Vagina (tissue), 2 donors: ENCODE measurements around the gene ASTN2. TPM values are rescaled to one million over a fixed set of nuclear protein-coding genes. Genes with fewer than 3 reads are reported as not detected.
"Not testable (repeated sequence)": the region's sequence is repeated elsewhere in the genome, so short reads cannot be mapped to it uniquely, and the experiment has no call there.

Source experiments
- DNase-seq, 2 donors: peaks; one replicate each; pipeline ENCODE4 v3.0.0-alpha.2; 2017; ENCODE audit errors: extremely low spot score in 2 of 2
- H3K27ac ChIP-seq: fragments of 200-600 bp; sonication (generic); one replicate; pipeline ENCODE4 v1.5.1; 2019
- H3K27me3 ChIP-seq: fragments of 200-600 bp; sonication (generic); one replicate; pipeline ENCODE4 v1.5.1; 2019
- H3K36me3 ChIP-seq, 2 donors: fragments of 200-600 bp; sonication (generic); one replicate each; pipeline ENCODE4 v1.5.1; 2017 to 2019
- H3K4me1 ChIP-seq: fragments of 200-600 bp; sonication (generic); one replicate; pipeline ENCODE4 v1.5.1; 2019
- H3K4me3 ChIP-seq, 2 donors: fragments of 200-600 bp; sonication (generic); 1 replicate in 1 of 2; 2 replicates in 1 of 2; pipeline ENCODE4 v1.5.1; 2016 to 2019
- H3K9me3 ChIP-seq: fragments of 200-600 bp; sonication (generic); one replicate; pipeline ENCODE4 v1.5.1; 2019
- POLR2A ChIP-seq, 2 donors: fragments of 450-650 bp; IDR thresholded peaks; one replicate each; pipeline ENCODE4 v1.6.1; 2017; ENCODE audit warnings: antibody characterized with exemption in 2 of 2, mild to moderate bottlenecking in 2 of 2, moderate library complexity in 2 of 2
- POLR2AphosphoS5 ChIP-seq, 2 donors: sonication (generic); formaldehyde crosslinking; IDR thresholded peaks; one replicate each; pipeline ENCODE4 v1.9.0; 2017; ENCODE audit warnings: antibody characterized with exemption in 2 of 2, mild to moderate bottlenecking in 2 of 2, low read depth in 1 of 2; ENCODE audit not compliant: insufficient read depth in 1 of 2
- intact Hi-C: fragments of 100-400 bp; cut with DNase I; formaldehyde crosslinking; loops from one replicate; pipeline ENCODE4 v1.15.1; 2023
- total RNA-seq: library from RNA; depleted of rRNA; stranded (reverse); fragments of >200 nt; gene quantifications from one replicate; pipeline ENCODE4 v1.2.3, GENCODE V29; 2016
- TF ChIP-seq, protein P1 (sequence below), 3 experiments: fragments of 450-650 bp in 2 of 3; fragments of 200-600 bp in 1 of 3; sonication (generic) in 1 of 3; IDR thresholded peaks; one replicate each; pipeline ENCODE4 v1.5.1; 2017 to 2019; ENCODE audit warnings: antibody characterized with exemption in 3 of 3, mild to moderate bottlenecking in 2 of 3, moderate library complexity in 2 of 3

The ASTN2 gene
- total RNA-seq, 1 donor from 2014 or later: 4.4 TPM

DNA sequence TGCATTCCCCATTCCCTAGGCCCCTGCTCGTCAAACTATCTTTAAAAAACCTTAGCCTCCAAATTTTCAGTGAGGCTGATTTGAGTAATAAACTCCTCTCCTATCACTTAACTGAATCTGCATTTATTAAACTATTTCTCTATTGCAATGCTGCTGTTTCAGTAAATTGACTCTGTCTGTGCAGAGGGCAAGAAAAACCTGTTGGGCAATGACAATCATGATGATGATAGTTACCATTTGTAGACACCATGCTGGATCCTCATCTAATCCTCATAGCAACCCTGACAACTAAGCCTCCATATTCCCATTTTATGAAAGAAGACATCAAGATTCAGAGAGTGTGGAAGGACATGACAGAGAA is 514.9 kb downstream of the ASTN2 start:
- no peak for TF ChIP-seq POLR2A (IDR thresholded peaks at IDR 0.05)
- Histone ChIP-seq H3K36me3 (no peaks in the 10 kb centered on the region), H3K9me3 (no peaks in the 10 kb centered on the region), H3K27me3 (no peaks in the 10 kb centered on the region), H3K4me3 (no peak overlapping the region), H3K27ac (no peak overlapping the region), H3K4me1 (no peaks in the 10 kb centered on the region)
- no peak for DNase-seq
- intact Hi-C loops: no loop called here

DNA sequence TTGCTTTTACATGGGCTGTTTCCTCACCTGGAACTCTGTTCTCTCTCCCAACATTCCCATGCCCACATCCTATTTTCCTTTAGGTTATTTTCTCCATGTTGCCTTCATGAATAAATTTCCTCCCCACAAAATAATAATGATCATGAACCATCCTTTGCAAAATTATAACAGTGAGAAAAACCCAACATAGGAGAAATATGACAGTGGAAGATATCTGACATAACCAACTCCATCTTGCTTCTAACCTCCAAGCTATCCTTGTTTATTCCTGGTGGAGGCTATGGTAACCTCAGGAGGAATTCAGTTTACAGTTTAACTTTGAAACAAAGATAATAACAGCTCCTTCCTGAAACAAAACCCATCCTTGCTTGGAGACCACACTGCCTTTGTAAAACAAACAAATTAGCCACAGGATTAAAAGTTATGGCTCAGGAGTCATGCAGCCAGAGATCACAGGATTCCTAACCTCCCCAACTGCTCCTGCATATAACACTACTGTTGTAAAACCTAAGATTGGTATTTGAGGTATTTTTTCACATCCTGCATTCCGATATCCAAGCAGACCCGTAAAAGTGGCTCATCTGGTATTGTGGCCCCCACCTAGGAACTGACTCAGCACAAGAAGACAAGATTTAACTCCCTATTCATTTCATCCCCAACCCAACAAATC is 515.4 kb downstream of the ASTN2 start:
- DNase-seq: no peak
- Histone ChIP-seq H3K27ac (no peak overlapping the region), H3K9me3 (no peaks in the 10 kb centered on the region), H3K4me1 (no peaks in the 10 kb centered on the region), H3K27me3 (no peaks in the 10 kb centered on the region), H3K4me3 (no peak overlapping the region), H3K36me3 (no peaks in the 10 kb centered on the region)
- intact Hi-C loops: no loop called here
- TF ChIP-seq, protein P1, sequence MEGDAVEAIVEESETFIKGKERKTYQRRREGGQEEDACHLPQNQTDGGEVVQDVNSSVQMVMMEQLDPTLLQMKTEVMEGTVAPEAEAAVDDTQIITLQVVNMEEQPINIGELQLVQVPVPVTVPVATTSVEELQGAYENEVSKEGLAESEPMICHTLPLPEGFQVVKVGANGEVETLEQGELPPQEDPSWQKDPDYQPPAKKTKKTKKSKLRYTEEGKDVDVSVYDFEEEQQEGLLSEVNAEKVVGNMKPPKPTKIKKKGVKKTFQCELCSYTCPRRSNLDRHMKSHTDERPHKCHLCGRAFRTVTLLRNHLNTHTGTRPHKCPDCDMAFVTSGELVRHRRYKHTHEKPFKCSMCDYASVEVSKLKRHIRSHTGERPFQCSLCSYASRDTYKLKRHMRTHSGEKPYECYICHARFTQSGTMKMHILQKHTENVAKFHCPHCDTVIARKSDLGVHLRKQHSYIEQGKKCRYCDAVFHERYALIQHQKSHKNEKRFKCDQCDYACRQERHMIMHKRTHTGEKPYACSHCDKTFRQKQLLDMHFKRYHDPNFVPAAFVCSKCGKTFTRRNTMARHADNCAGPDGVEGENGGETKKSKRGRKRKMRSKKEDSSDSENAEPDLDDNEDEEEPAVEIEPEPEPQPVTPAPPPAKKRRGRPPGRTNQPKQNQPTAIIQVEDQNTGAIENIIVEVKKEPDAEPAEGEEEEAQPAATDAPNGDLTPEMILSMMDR (IDR thresholded peaks at IDR 0.05): no peak

DNA sequence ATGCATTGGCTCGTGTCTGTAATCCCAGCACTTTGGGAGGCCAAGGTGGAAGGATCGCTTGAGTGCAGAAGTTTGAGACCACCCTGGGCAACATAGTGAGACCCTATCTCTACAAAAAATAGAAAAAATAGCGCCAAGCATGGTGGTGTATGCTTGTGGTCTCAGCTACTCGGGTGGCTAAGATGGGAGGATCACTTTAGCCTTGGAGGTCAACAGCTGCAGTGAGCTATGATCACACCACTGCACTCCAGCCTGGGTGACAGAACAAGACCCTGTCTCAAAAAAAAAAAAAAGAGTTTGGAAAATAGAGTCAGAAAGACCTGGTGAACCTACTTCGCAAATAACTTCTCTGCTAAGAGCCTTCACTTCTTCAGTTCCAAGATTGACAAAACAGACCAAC is 516.7 kb downstream of the ASTN2 start:
- H3K9me3 ChIP-seq, H3K36me3 ChIP-seq, H3K27me3 ChIP-seq, intact Hi-C loops, DNase-seq, H3K27ac ChIP-seq, H3K4me3 ChIP-seq, H3K4me1 ChIP-seq: not testable (repeated sequence)

DNA sequence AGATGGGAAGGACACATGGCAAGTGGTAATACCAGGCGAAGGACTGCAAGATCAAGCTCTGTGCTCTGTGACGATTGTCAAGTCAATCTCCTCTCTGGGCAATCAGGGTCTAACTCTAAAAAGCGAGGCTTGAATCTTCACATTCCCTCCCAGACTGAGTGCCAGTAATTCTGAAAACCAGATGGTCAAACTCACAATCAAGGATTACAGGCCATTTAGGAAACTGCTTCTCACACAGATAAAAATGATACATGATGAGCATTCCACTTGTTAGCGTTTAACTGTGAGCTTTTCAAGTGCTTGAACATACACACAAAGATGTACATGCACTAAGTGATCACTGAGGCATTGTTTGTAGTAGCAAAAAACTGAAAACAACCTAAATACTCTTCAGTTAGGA is 517.7 kb downstream of the ASTN2 start:
- Histone ChIP-seq H3K27ac (no peak overlapping the region), H3K36me3 (no peaks in the 10 kb centered on the region), H3K4me1 (no peaks in the 10 kb centered on the region), H3K4me3 (no peak overlapping the region), H3K9me3 (no peaks in the 10 kb centered on the region), H3K27me3 (no peaks in the 10 kb centered on the region)
- TF ChIP-seq POLR2AphosphoS5 (IDR thresholded peaks at IDR 0.05; ENCODE audit: insufficient read depth in 1 of 2, low read depth in 1 of 2) (no peak), POLR2A (IDR thresholded peaks at IDR 0.05) (no peak)
- TF ChIP-seq, protein P1 (IDR thresholded peaks at IDR 0.05): no peak
- no peak for DNase-seq
- intact Hi-C loops: no loop called here

DNA sequence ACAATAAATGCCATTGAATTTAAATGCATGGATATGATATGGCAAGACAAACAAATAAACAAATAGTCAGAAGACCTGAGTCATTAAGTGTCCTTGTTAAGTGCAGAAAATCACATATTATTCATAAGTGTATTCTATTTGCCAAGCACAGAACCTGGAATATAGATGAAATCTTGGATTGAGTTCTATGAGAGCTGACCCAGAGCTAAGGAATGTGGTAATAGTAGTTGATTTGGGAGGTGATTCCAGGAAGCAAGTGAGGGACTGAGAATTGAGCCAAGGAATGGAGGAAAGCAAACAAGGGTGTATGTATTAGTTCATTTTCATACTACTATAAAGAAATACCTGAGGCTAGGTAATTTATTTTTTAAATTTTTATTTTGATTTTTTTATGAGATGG is 518.9 kb downstream of the ASTN2 start:
- Histone ChIP-seq H3K4me1 (no peaks in the 10 kb centered on the region), H3K9me3 (no peaks in the 10 kb centered on the region), H3K4me3 (no peak overlapping the region), H3K27me3 (no peaks in the 10 kb centered on the region), H3K27ac (no peak overlapping the region), H3K36me3 (no peaks in the 10 kb centered on the region)
- intact Hi-C loops: no loop called here
- no peak for DNase-seq
- TF ChIP-seq POLR2AphosphoS5 (IDR thresholded peaks at IDR 0.05; ENCODE audit: insufficient read depth in 1 of 2, low read depth in 1 of 2) (no peak), POLR2A (IDR thresholded peaks at IDR 0.05) (no peak)
- TF ChIP-seq, protein P1 (IDR thresholded peaks at IDR 0.05): no peak

DNA sequence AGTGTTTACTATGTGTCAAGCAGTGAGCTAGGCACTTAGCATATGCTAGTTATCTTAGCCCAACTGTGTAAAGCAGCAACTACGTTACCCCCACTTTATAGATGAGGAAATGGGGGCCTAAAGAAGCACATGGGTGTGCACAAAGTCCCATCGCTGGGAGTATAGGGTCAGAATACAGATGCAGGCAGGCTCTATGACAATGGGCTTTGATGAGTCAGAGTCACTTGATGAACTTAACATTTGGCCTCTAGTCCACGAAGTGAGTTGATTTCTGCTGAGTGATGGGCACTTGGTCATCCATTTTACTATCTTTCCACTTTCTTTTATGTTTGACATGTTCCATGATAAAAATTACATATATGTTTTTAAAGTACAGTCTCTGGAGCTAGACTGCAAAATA is 523.4 kb downstream of the ASTN2 start:
- Histone ChIP-seq H3K27me3 (no peaks in the 10 kb centered on the region), H3K4me1 (no peaks in the 10 kb centered on the region), H3K27ac (no peak overlapping the region), H3K9me3 (no peaks in the 10 kb centered on the region), H3K4me3 (no peak overlapping the region), H3K36me3 (no peaks in the 10 kb centered on the region)
- DNase-seq: no peak
- TF ChIP-seq POLR2AphosphoS5 (IDR thresholded peaks at IDR 0.05; ENCODE audit: insufficient read depth in 1 of 2, low read depth in 1 of 2): no peak
- TF ChIP-seq, protein P1 (IDR thresholded peaks at IDR 0.05): no peak
- no peak for TF ChIP-seq POLR2A (IDR thresholded peaks at IDR 0.05)
- intact Hi-C loops: no loop called here

DNA sequence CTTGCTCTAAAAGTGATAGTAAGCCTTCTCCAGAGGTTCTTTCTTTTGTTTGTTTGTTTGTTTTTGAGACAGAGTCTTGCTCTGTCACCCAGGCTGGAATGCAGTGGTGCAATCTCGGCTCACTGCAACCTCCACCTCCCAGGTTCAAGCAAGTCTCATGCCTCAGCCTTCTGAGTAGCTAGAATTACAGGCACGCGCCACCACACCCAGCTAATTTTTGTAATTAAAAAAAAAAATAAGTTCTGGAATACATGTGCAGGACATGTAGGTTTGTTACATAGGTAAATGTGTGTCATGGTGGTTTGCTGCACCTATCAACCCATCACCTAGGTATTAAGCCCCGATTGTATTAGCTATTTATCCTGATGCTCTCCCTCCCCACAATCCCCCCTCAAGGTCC is 526.4 kb downstream of the ASTN2 start:
- H3K4me3 ChIP-seq, H3K9me3 ChIP-seq, DNase-seq, intact Hi-C loops, H3K27me3 ChIP-seq, H3K36me3 ChIP-seq, H3K27ac ChIP-seq, H3K4me1 ChIP-seq: not testable (repeated sequence)
